Breast epithelium (tissue), 4 donors: ENCODE measurements around the gene CERS1. TPM values are rescaled to one million over a fixed set of nuclear protein-coding genes. Genes with fewer than 3 reads are reported as not detected.
A peak's percentile ranks its signal among the peaks of the same experiment; 100 is the strongest.

Experiments used
- DNase-seq, 2 donors: peaks; one replicate each; pipeline ENCODE4 v3.0.0-alpha.2; 2019; ENCODE audit warnings: low spot score in 2 of 2
- H3K27ac ChIP-seq, 2 donors: fragments of 200-600 bp; sonication (generic) in 1 of 2; one replicate each; pipeline ENCODE4 v1.5.1; 2016 to 2019; ENCODE audit warnings: mild to moderate bottlenecking in 1 of 2
- H3K27me3 ChIP-seq, 2 donors: fragments of 200-600 bp; sonication (generic) in 1 of 2; one replicate each; pipeline versions ENCODE4 v1.5.1 to v1.6.0; 2017 to 2019; ENCODE audit warnings: control low read depth in 1 of 2, mild to moderate bottlenecking in 1 of 2
- H3K36me3 ChIP-seq: fragments of 200-600 bp; one replicate; pipeline ENCODE4 v1.5.1; 2019
- H3K4me1 ChIP-seq, 2 donors: fragments of 200-600 bp; sonication (generic); one replicate each; pipeline ENCODE4 v1.5.1; 2016 to 2019; ENCODE audit warnings: control low read depth in 1 of 2
- H3K4me3 ChIP-seq, 3 donors: fragments of 200-600 bp; sonication (generic); 1 replicate in 2 of 3; 2 replicates in 1 of 3; pipeline ENCODE4 v1.5.1; 2016 to 2019; ENCODE audit warnings: mild to moderate bottlenecking in 3 of 3, moderate library complexity in 2 of 3
- H3K9me3 ChIP-seq, 2 donors: fragments of 200-600 bp; sonication (generic) in 1 of 2; one replicate each; pipeline ENCODE4 v1.5.1; 2016 to 2019; ENCODE audit warnings: control low read depth in 1 of 2
- POLR2A ChIP-seq: fragments of 450-650 bp; IDR thresholded peaks from one replicate; pipeline ENCODE4 v1.6.1; 2016; ENCODE audit warnings: antibody characterized with exemption, mild to moderate bottlenecking, moderate library complexity
- POLR2AphosphoS5 ChIP-seq, 3 donors: sonication (generic); formaldehyde crosslinking; IDR thresholded peaks; one replicate each; pipeline ENCODE4 v1.6.1; 2017; ENCODE audit warnings: antibody characterized with exemption in 3 of 3
- intact Hi-C: fragments of 100-400 bp; cut with DNase I; formaldehyde crosslinking; loops from one replicate; pipeline ENCODE4 v1.15.1; 2023; ENCODE audit warnings: low total_unique reads
- total RNA-seq, 3 donors: library from RNA; depleted of rRNA; stranded (reverse); fragments of >200 nt; gene quantifications; one replicate each; pipeline ENCODE4 v1.1.0, GENCODE V29; 2016
- TF ChIP-seq, protein P1 (sequence below), 3 donors: fragments of 450-650 bp; IDR thresholded peaks; one replicate each; pipeline ENCODE4 v1.5.1; 2016 to 2017; ENCODE audit warnings: antibody characterized with exemption in 3 of 3, mild to moderate bottlenecking in 3 of 3, moderate library complexity in 3 of 3

CERS1 gene
- total RNA-seq, 3 donors from 2014 or later, result 0.29 to 0.66 TPM; not detected in 1

DNA sequence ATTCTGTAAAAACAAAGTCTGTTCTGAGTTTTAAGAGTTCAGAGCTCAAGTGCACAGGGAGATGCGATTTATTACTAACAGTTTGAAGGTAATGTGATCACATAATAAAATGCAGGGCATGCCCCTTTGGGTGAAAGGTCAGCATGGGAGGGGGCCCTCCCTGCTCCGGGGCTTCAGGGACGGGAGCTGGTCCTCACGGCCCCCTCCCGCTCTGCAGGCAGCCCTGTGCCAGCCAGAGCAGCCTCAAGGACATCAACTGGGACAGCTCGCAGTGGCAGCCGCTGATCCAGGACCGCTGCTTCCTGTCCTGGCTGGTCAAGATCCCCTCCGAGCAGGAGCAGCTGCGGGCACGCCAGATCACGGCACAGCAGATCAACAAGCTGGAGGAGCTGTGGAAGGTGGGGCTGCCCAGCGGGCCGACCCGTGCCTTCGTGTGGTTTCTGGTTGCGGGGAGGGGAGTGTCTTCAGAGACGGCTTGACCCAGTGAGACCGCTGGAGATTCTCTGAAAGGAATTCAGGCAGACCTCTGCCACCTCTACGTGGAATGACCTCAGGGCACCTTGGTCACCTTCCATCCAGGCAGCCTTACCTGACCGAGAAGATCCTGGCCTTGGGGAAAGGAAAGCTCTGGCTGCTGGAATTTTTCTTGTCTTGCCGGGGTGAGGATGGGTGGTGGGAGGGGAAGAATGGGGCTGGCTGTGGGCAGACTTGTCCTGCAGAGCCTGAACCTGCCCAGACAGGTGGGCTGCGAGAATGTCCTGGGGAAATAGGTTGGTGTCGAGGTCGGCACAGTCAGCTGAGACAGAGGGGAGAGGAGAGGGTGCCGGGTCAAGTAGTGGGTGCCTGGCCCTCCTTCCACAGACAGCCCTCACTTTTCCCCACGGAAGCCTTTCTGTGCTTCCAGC lies 45.2 kb downstream of the CERS1 start:
- no peak for DNase-seq
- Histone ChIP-seq H3K27ac (peak overlapping the region; percentile 76 to 86), H3K4me1 (peaks cover 23% of the 10 kb centered on the region in 2 donors), H3K27me3 (no peaks in the 10 kb centered on the region), H3K9me3 (no peaks in the 10 kb centered on the region), H3K4me3 (peak overlapping the region in 1 of 3 donors; percentile 31), H3K36me3 (no peaks in the 10 kb centered on the region)
- TF ChIP-seq, protein P1, sequence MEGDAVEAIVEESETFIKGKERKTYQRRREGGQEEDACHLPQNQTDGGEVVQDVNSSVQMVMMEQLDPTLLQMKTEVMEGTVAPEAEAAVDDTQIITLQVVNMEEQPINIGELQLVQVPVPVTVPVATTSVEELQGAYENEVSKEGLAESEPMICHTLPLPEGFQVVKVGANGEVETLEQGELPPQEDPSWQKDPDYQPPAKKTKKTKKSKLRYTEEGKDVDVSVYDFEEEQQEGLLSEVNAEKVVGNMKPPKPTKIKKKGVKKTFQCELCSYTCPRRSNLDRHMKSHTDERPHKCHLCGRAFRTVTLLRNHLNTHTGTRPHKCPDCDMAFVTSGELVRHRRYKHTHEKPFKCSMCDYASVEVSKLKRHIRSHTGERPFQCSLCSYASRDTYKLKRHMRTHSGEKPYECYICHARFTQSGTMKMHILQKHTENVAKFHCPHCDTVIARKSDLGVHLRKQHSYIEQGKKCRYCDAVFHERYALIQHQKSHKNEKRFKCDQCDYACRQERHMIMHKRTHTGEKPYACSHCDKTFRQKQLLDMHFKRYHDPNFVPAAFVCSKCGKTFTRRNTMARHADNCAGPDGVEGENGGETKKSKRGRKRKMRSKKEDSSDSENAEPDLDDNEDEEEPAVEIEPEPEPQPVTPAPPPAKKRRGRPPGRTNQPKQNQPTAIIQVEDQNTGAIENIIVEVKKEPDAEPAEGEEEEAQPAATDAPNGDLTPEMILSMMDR (IDR thresholded peaks at IDR 0.05), result no peak
- no peak for TF ChIP-seq POLR2A
- no peak for TF ChIP-seq POLR2AphosphoS5 (IDR thresholded peaks at IDR 0.05)
- intact Hi-C loops, result no loop called here

DNA sequence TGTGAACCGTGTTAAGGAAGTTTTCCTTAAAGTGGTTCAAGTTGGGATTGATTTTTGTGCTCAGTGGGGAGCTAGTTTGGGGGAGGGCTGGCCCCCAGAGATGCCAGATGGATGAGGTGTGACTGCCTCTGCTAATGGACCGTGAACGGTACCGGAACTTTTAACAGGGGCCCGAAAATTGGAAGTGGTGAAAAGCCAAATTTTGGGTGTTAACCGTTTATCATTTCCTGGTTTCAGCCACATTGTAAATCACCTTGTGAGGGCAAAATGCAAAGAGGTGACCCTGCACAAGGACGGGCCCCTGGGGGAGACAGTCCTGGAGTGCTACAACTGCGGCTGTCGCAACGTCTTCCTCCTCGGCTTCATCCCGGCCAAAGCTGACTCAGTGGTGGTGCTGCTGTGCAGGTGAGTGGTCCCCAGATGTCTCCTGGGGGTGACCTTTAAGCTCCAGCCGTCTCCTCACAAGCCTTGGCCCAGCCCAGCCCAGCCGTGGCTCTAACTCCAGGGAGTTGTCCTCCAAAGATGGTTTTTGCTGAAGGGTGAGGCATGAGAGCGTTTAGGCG lies 46.0 kb downstream of the CERS1 start:
- intact Hi-C loops, result no loop called here
- TF ChIP-seq POLR2AphosphoS5 (IDR thresholded peaks at IDR 0.05) (no peak), POLR2A (no peak)
- TF ChIP-seq, protein P1 (IDR thresholded peaks at IDR 0.05), result no peak
- H3K36me3 ChIP-seq, result no peaks in the 10 kb centered on the region
- peak overlapping the region; percentile 76 to 86 for H3K27ac ChIP-seq
- H3K27me3 ChIP-seq, result no peaks in the 10 kb centered on the region
- peaks cover 23% of the 10 kb centered on the region in 2 donors for H3K4me1 ChIP-seq
- DNase-seq, result no peak
- H3K9me3 ChIP-seq, result no peaks in the 10 kb centered on the region
- peak overlapping the region in 1 of 3 donors; percentile 31 for H3K4me3 ChIP-seq

DNA sequence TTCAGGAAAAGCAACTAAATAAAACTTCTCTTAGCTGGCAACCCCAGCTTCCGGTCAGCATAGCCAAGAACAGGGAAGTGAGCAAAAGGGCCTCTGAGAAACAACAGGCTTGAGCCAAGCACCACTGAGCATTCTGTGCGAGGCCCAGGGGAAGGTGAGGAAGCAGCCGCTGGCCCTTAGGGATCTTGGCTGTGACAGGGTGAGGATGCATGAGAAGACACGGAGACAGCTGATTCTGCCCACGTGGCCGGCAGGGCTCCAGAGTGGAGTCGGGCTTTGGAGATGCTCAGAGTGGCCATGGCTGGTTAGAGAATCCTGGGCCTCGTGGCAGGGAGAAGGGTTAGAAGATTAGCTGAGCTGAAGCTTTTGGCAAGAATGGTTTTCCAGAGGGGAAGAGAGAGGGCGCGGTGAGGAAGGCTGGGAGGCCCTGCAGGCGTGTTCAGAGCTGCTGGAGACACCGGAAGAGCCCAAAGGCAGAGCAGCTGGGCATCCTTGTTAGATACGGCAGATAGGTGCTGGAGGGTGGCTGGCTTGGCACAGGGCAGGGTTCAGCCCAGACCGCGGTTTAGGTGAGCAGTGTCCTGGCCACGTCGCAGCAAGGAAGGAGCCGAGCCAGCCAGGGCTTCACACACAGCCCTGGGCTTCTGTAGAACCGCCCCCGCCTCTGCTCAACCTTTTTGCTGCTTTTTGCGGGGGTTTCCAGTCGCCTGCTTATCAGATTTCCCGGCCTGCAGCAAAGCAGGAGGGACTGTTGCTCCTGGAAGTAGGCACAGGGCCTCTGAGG lies 46.9 kb downstream of the CERS1 start:
- no peaks in the 10 kb centered on the region for H3K27me3 ChIP-seq
- H3K36me3 ChIP-seq, result no peaks in the 10 kb centered on the region
- TF ChIP-seq POLR2AphosphoS5 (IDR thresholded peaks at IDR 0.05), result peak in 1 of 3 donors; percentile 33
- TF ChIP-seq, protein P1 (IDR thresholded peaks at IDR 0.05), result no peak
- no peaks in the 10 kb centered on the region for H3K9me3 ChIP-seq
- DNase-seq, result peak in 1 of 2 donors; percentile 53
- H3K27ac ChIP-seq, result peak overlapping the region; percentile 76 to 86
- H3K4me1 ChIP-seq, result peaks cover 23% of the 10 kb centered on the region in 2 donors
- peak overlapping the region in 2 of 3 donors; percentile 3 to 46 for H3K4me3 ChIP-seq
- intact Hi-C loops, result no loop called here

DNA sequence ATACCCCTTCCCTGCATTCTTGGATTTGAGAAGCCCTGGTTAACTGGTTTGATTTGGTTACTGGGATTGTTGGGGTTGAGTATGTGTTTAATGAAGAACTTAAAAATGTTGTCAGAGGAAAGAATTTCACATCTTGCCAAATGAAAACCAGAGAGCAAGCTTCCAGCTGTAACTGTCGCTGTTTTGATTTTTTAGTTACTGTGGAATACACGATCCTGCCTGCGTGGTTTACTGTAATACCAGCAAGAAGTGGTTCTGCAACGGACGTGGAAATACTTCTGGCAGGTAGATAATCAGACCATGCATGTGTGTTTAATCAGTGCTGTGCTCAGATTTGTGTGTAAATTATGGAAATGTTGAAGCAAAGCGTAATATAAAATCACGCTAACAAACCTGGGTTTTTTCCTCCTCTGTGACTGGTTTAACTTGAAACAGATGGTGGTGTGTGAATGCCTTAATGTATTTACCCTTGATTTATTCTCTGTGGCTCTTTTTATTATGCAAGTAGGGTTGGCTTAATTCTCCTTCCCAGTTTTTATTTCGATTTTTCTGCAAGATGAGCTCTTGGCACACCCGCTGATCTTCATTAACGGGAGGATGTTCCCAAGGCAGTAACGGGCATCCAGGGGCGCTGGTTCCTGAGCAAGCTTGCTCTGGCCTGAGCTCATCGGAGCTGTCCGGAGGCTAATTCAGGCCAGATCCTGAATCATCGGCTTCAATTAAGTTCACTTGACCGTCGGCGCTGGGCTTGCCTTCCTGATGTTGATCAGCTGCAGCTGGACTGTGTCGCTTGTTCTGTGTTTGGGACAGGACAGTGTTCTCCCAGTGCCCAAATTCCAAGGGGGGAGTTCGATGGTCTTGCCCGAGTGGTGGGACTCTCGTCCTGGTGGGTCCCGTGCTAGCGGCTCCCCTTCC lies 48.2 kb downstream of the CERS1 start:
- TF ChIP-seq POLR2A, result no peak
- peak in 1 of 3 donors; percentile 14 for TF ChIP-seq POLR2AphosphoS5 (IDR thresholded peaks at IDR 0.05)
- TF ChIP-seq, protein P1 (IDR thresholded peaks at IDR 0.05), result no peak
- no peaks in the 10 kb centered on the region for H3K9me3 ChIP-seq
- H3K27me3 ChIP-seq, result no peaks in the 10 kb centered on the region
- no peaks in the 10 kb centered on the region for H3K36me3 ChIP-seq
- H3K4me1 ChIP-seq, result peaks cover 23% of the 10 kb centered on the region in 2 donors
- peak overlapping the region in 1 of 3 donors; percentile 46 for H3K4me3 ChIP-seq
- no peak for DNase-seq
- intact Hi-C loops, result no loop called here
- H3K27ac ChIP-seq, result peak overlapping the region; percentile 76 to 86
